GM12878 (cell line): ENCODE measurements around the gene RIC8B. TPM values are rescaled to one million over a fixed set of nuclear protein-coding genes. Genes with fewer than 3 reads are reported as not detected.

ENCODE experiments used
- EED ChIP-seq: sonication (generic); IDR thresholded peaks from 2 replicates; pipeline ENCODE4 v1.6.1; 2016; ENCODE audit warnings: antibody characterized with exemption, low read depth
- NR2C2 ChIP-seq: IDR thresholded peaks from 2 replicates; pipeline ENCODE4 v1.6.1; 2011; ENCODE audit warnings: borderline replicate concordance, low read depth; ENCODE audit not compliant: control insufficient read depth, insufficient read length
- polyA plus RNA-seq, 11 experiments: library from polyadenylated mRNA; depleted of rRNA in 4 of 11; unstranded in 6 of 11; stranded (reverse) in 5 of 11; fragments of >200 nt; fragmentation: Nextera tagmentation in 4 of 11; fragmentation: Illumina TruSeq in 1 of 11; extraction: Ambion mirVana in 4 of 11; extraction: Trizol in 1 of 11; gene quantifications; 1 replicate in 1 of 11; 2 replicates in 10 of 11; pipeline versions ENCODE4 v1.2.1 to v1.2.3, GENCODE V29; 2011 to 2016; ENCODE audit warnings: inconsistent platforms in 2 of 11, missing spikeins in 2 of 11, low read depth in 1 of 11
- total RNA-seq, 4 experiments: library from RNA; depleted of rRNA in 3 of 4; stranded (reverse); fragments of >200 nt in 3 of 4; fragmentation: Illumina TruSeq in 1 of 4; extraction: Trizol in 1 of 4; gene quantifications; 2 replicates each; pipeline versions ENCODE4 v1.2.1 to v1.2.3, GENCODE V29; 2013 to 2021
- TF ChIP-seq, protein P1 (sequence below): fragments of 450-650 bp; IDR thresholded peaks from 2 replicates; pipeline ENCODE4 v1.6.1; 2016; ENCODE audit warnings: mild to moderate bottlenecking, moderate library complexity, borderline replicate concordance
- TF ChIP-seq, protein P2 (sequence below): IDR thresholded peaks from 2 replicates; pipeline ENCODE4 v1.6.1; 2012; ENCODE audit warnings: improper control_type of control experiment, low read depth, low read length; ENCODE audit not compliant: insufficient replicate concordance

Gene RIC8B
- total and polyA plus RNA-seq, 10 of the 15 experiments (the other 5 are each of a cell fraction or from before 2014, with no cell fraction given) = 2.3 to 10.8 (median 6.2) TPM

DNA sequence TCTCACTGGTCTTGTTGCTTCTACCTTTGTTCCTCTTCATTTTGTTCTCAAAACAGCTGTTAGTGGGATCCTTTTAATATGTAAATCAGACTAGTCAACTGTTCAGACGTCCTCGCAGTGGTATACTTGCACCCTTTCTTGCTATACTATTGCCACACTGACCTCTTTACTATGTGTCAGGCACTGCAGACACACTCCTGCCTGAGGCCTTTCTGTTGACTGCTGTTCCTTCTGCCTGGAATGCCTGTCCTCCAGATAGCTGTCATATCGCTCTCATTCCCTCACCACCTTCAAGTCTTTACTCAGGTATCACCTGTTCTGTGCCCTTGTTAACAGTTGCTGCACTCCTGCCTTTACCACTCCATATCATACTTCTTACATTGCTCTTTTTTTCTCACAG, 91.2 kb downstream of the RIC8B start (continued):
- TF ChIP-seq EED (no peak), NR2C2 (no peak)
- TF ChIP-seq, protein P1, sequence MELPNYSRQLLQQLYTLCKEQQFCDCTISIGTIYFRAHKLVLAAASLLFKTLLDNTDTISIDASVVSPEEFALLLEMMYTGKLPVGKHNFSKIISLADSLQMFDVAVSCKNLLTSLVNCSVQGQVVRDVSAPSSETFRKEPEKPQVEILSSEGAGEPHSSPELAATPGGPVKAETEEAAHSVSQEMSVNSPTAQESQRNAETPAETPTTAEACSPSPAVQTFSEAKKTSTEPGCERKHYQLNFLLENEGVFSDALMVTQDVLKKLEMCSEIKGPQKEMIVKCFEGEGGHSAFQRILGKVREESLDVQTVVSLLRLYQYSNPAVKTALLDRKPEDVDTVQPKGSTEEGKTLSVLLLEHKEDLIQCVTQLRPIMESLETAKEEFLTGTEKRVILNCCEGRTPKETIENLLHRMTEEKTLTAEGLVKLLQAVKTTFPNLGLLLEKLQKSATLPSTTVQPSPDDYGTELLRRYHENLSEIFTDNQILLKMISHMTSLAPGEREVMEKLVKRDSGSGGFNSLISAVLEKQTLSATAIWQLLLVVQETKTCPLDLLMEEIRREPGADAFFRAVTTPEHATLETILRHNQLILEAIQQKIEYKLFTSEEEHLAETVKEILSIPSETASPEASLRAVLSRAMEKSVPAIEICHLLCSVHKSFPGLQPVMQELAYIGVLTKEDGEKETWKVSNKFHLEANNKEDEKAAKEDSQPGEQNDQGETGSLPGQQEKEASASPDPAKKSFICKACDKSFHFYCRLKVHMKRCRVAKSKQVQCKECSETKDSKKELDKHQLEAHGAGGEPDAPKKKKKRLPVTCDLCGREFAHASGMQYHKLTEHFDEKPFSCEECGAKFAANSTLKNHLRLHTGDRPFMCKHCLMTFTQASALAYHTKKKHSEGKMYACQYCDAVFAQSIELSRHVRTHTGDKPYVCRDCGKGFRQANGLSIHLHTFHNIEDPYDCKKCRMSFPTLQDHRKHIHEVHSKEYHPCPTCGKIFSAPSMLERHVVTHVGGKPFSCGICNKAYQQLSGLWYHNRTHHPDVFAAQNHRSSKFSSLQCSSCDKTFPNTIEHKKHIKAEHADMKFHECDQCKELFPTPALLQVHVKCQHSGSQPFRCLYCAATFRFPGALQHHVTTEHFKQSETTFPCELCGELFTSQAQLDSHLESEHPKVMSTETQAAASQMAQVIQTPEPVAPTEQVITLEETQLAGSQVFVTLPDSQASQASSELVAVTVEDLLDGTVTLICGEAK = no peak
- TF ChIP-seq, protein P2, sequence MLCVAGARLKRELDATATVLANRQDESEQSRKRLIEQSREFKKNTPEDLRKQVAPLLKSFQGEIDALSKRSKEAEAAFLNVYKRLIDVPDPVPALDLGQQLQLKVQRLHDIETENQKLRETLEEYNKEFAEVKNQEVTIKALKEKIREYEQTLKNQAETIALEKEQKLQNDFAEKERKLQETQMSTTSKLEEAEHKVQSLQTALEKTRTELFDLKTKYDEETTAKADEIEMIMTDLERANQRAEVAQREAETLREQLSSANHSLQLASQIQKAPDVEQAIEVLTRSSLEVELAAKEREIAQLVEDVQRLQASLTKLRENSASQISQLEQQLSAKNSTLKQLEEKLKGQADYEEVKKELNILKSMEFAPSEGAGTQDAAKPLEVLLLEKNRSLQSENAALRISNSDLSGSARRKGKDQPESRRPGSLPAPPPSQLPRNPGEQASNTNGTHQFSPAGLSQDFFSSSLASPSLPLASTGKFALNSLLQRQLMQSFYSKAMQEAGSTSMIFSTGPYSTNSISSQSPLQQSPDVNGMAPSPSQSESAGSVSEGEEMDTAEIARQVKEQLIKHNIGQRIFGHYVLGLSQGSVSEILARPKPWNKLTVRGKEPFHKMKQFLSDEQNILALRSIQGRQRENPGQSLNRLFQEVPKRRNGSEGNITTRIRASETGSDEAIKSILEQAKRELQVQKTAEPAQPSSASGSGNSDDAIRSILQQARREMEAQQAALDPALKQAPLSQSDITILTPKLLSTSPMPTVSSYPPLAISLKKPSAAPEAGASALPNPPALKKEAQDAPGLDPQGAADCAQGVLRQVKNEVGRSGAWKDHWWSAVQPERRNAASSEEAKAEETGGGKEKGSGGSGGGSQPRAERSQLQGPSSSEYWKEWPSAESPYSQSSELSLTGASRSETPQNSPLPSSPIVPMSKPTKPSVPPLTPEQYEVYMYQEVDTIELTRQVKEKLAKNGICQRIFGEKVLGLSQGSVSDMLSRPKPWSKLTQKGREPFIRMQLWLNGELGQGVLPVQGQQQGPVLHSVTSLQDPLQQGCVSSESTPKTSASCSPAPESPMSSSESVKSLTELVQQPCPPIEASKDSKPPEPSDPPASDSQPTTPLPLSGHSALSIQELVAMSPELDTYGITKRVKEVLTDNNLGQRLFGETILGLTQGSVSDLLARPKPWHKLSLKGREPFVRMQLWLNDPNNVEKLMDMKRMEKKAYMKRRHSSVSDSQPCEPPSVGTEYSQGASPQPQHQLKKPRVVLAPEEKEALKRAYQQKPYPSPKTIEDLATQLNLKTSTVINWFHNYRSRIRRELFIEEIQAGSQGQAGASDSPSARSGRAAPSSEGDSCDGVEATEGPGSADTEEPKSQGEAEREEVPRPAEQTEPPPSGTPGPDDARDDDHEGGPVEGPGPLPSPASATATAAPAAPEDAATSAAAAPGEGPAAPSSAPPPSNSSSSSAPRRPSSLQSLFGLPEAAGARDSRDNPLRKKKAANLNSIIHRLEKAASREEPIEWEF = no peak
